ENCODE results near the gene GAS7. TPM values are rescaled to one million over a fixed set of nuclear protein-coding genes. Genes with fewer than 3 reads are reported as not detected.

GAS7 gene
- total and polyA plus RNA-seq, 2 donors (not counting 1 experiment from before 2014, with no cell fraction given): 3.4 to 13.6 TPM

- no peak for DNase-seq
- H3K27me3 ChIP-seq (replicated peaks in 1 of 4; ENCODE audit: control extremely low read depth in 1 of 4, control insufficient read depth in 3 of 4, insufficient read depth in 4 of 4, low read length in 3 of 4): no peaks in the 10 kb centered on the region
- H3K4me2 ChIP-seq (replicated peaks; ENCODE audit: low read depth, low read length, poor library complexity, severe bottlenecking): no peak overlapping the region
- no peak overlapping the region for H3K9ac ChIP-seq (ENCODE audit: low read length)
- Mint-ChIP-seq H3K27me3 (no peaks in the 10 kb centered on the region), H3K9me3 (ENCODE audit: insufficient read depth) (no peaks in the 10 kb centered on the region), H3K27ac (no peak overlapping the region), H3K4me1 (no peaks in the 10 kb centered on the region), H3K4me3 (no peak overlapping the region)
- ATAC-seq (ENCODE audit: low read depth): no peak
- no peaks in the 10 kb centered on the region for H4K20me1 ChIP-seq (ENCODE audit: control insufficient read depth, insufficient read depth, low read length, poor library complexity, severe bottlenecking)
- no peak overlapping the region for H3K4me3 ChIP-seq (ENCODE audit: control extremely low read depth in 1 of 5, extremely low read depth in 1 of 5, insufficient read depth in 1 of 5, low read depth in 2 of 5, low read length in 4 of 5)
- TF ChIP-seq EZH2 (IDR thresholded peaks at IDR 0.05; ENCODE audit: borderline replicate concordance, insufficient read depth, low read depth, low read length, poor library complexity, severe bottlenecking): no peak
- TF ChIP-seq CTCF (IDR thresholded peaks at IDR 0.05): no peak
- H3K9me3 ChIP-seq (ENCODE audit: control extremely low read depth in 1 of 3, control insufficient read depth in 2 of 3, insufficient read depth in 1 of 3, low read length in 2 of 3): no peaks in the 10 kb centered on the region
- H3K4me1 ChIP-seq (ENCODE audit: control insufficient read depth in 2 of 2, insufficient read depth in 2 of 2, low read length in 2 of 2): no peaks in the 10 kb centered on the region
- H3K36me3 ChIP-seq (replicated peaks in 1 of 2; ENCODE audit: control extremely low read depth in 1 of 2, control insufficient read depth in 1 of 2, extremely low read depth in 1 of 2, insufficient read depth in 2 of 2, low read length in 1 of 2): peaks cover 0 to 2% of the 10 kb centered on the region in 2 experiments
- no peak overlapping the region for H2AFZ ChIP-seq (ENCODE audit: insufficient read depth, low read depth, low read length, poor library complexity, severe bottlenecking)
- POLR2A ChIA-PET: no interaction called here
- intact Hi-C loops (cut with micrococcal nuclease): no loop called here
- H3K79me2 ChIP-seq (ENCODE audit: control insufficient read depth, insufficient read depth, low read length): no peaks in the 10 kb centered on the region
- CTCF ChIA-PET: interaction anchor here (0.7 to 1.6 kb wide), 2 partner anchors 10 to 699 kb away, joined by 3 to 5 read pairs; no protein-coding TSS in a partner anchor
- no peak overlapping the region for H3K27ac ChIP-seq (ENCODE audit: low read length in 2 of 2)
- WGBS (ENCODE audit: insufficient coverage): 99% methylated on average over 16 of the region's 19 CpGs
These were observed 280.6 kb downstream of the GAS7 start for GRCh38 chr17:9917801-9918200.

- no peaks in the 10 kb centered on the region for H3K79me2 ChIP-seq (ENCODE audit: control insufficient read depth, insufficient read depth, low read length)
- H3K27me3 Mint-ChIP-seq: no peaks in the 10 kb centered on the region
- peaks cover 0 to 2% of the 10 kb centered on the region in 2 experiments for H3K36me3 ChIP-seq (replicated peaks in 1 of 2; ENCODE audit: control extremely low read depth in 1 of 2, control insufficient read depth in 1 of 2, extremely low read depth in 1 of 2, insufficient read depth in 2 of 2, low read length in 1 of 2)
- no peak overlapping the region for H3K4me2 ChIP-seq (replicated peaks; ENCODE audit: low read depth, low read length, poor library complexity, severe bottlenecking)
- TF ChIP-seq EZH2 (IDR thresholded peaks at IDR 0.05; ENCODE audit: borderline replicate concordance, insufficient read depth, low read depth, low read length, poor library complexity, severe bottlenecking) (no peak), CTCF (IDR thresholded peaks at IDR 0.05) (no peak)
- H3K4me1 ChIP-seq (ENCODE audit: control insufficient read depth in 2 of 2, insufficient read depth in 2 of 2, low read length in 2 of 2): no peaks in the 10 kb centered on the region
- POLR2A ChIA-PET: no interaction called here
- H3K9me3 ChIP-seq (ENCODE audit: control extremely low read depth in 1 of 3, control insufficient read depth in 2 of 3, insufficient read depth in 1 of 3, low read length in 2 of 3): no peaks in the 10 kb centered on the region
- DNase-seq (no peak), ATAC-seq (ENCODE audit: low read depth) (no peak)
- H3K4me3 Mint-ChIP-seq: no peak overlapping the region
- H3K27me3 ChIP-seq (replicated peaks in 1 of 4; ENCODE audit: control extremely low read depth in 1 of 4, control insufficient read depth in 3 of 4, insufficient read depth in 4 of 4, low read length in 3 of 4): no peaks in the 10 kb centered on the region
- CTCF ChIA-PET: interaction anchor here (1.3 to 1.6 kb wide), 2 partner anchors 10 to 700 kb away, joined by 3 to 5 read pairs; no protein-coding TSS in a partner anchor
- no peak overlapping the region for H2AFZ ChIP-seq (ENCODE audit: insufficient read depth, low read depth, low read length, poor library complexity, severe bottlenecking)
- no peak overlapping the region for H3K4me3 ChIP-seq (ENCODE audit: control extremely low read depth in 1 of 5, extremely low read depth in 1 of 5, insufficient read depth in 1 of 5, low read depth in 2 of 5, low read length in 4 of 5)
- H3K9ac ChIP-seq (ENCODE audit: low read length): no peak overlapping the region
- H3K27ac Mint-ChIP-seq: no peak overlapping the region
- H3K9me3 Mint-ChIP-seq (ENCODE audit: insufficient read depth): no peaks in the 10 kb centered on the region
- intact Hi-C loops (cut with micrococcal nuclease): no loop called here
- 97% methylated on average over 12 of the region's 13 CpGs for WGBS (ENCODE audit: insufficient coverage)
- no peaks in the 10 kb centered on the region for H4K20me1 ChIP-seq (ENCODE audit: control insufficient read depth, insufficient read depth, low read length, poor library complexity, severe bottlenecking)
- no peaks in the 10 kb centered on the region for H3K4me1 Mint-ChIP-seq
- H3K27ac ChIP-seq (ENCODE audit: low read length in 2 of 2): no peak overlapping the region
These were observed 281.3 kb downstream of the GAS7 start for GRCh38 chr17:9917131-9917530.

Measured in B cell (primary cell).